OCI-LY1 (cell line): ENCODE data around the gene METTL21C.

ENCODE experiments used
- EZH2 ChIP-seq: fragments of 200-600 bp; sonication (generic), shearing (Covaris generic); IDR thresholded peaks from 2 replicates; pipeline ENCODE4 v1.8.0; 2017; ENCODE audit warnings: borderline replicate concordance, mixed run types, mild to moderate bottlenecking, antibody characterized with exemption, low read length, moderate library complexity, mixed read lengths
- TF ChIP-seq, protein P1 (sequence below): fragments of 200-600 bp; sonication (generic), shearing (Covaris generic); IDR thresholded peaks from 2 replicates; pipeline ENCODE4 v1.5.1; 2017; ENCODE audit warnings: mild to moderate bottlenecking, antibody characterized with exemption, low read length, moderate library complexity, mixed read lengths

DNA sequence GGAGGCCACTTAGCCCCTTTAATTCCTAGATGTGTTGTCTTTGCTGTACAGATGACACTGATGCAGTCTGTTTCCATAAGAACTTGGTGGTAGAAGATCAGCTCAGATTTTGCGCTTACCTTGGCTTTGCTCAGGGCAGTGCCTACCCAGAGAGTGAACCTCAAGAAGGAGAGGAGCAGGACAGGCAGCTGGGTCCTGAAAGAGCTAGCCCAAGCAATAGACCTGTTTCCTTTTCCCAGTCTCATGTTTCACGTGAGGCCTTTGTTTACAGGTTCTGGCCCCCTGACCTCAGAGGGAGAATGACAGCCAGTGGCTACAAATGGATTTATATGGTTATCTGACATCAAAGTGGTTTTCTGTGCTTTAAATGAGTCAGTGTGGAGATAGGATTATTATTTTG is 40.1 kb downstream of the METTL21C start:
- TF ChIP-seq, protein P1, sequence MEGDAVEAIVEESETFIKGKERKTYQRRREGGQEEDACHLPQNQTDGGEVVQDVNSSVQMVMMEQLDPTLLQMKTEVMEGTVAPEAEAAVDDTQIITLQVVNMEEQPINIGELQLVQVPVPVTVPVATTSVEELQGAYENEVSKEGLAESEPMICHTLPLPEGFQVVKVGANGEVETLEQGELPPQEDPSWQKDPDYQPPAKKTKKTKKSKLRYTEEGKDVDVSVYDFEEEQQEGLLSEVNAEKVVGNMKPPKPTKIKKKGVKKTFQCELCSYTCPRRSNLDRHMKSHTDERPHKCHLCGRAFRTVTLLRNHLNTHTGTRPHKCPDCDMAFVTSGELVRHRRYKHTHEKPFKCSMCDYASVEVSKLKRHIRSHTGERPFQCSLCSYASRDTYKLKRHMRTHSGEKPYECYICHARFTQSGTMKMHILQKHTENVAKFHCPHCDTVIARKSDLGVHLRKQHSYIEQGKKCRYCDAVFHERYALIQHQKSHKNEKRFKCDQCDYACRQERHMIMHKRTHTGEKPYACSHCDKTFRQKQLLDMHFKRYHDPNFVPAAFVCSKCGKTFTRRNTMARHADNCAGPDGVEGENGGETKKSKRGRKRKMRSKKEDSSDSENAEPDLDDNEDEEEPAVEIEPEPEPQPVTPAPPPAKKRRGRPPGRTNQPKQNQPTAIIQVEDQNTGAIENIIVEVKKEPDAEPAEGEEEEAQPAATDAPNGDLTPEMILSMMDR = no peak
- no peak for TF ChIP-seq EZH2
